Naive thymus-derived CD8-positive, alpha-beta T cell (primary cell): ENCODE results near the gene ADAM33. TPM values are rescaled to one million over a fixed set of nuclear protein-coding genes. Genes with fewer than 3 reads are reported as not detected.

ENCODE experiments used
- ATAC-seq, 2 donors: fragments of 150-1000 bp; cut with Tn5 transposase in 1 of 2; sonication (Bioruptor Pico), chemical (Tn5 transposase) in 1 of 2; 1 replicate in 1 of 2; 2 replicates in 1 of 2; pipeline ENCODE4 v1.10.0; 2021; ENCODE audit warnings: mild to moderate bottlenecking in 2 of 2, moderate library complexity in 2 of 2
- POLR2A ChIA-PET: fragments of 350-600 bp; sonication (Branson Sonifier 250); formaldehyde crosslinking; loops from one replicate; lab custom pipeline; 2021; ENCODE audit warnings: antibody characterized with exemption; lab: Charles Lee
- DNase-seq, 10 donors: peaks; one replicate each; pipeline versions ENCODE4 v3.0.0 to v3.0.0-alpha.2; 2020 to 2022
- H3K27ac Mint-ChIP-seq, 10 donors: one replicate each; pipeline ENCODE4 v1.8.0; 2020 to 2022; ENCODE audit warnings: mild to moderate bottlenecking in 10 of 10, mixed read lengths in 10 of 10, moderate library complexity in 4 of 10, inconsistent platforms in 1 of 10
- H3K27me3 Mint-ChIP-seq, 5 donors: one replicate each; pipeline ENCODE4 v1.8.0; 2021 to 2022; ENCODE audit warnings: mixed read lengths in 5 of 5
- H3K36me3 Mint-ChIP-seq, 3 donors: one replicate each; pipeline ENCODE4 v1.8.0; 2020 to 2022; ENCODE audit warnings: mixed read lengths in 3 of 3, mild to moderate bottlenecking in 2 of 3, inconsistent platforms in 1 of 3
- H3K4me1 Mint-ChIP-seq, 4 donors: one replicate each; pipeline ENCODE4 v1.8.0; 2021 to 2022; ENCODE audit warnings: mixed read lengths in 4 of 4
- H3K4me3 Mint-ChIP-seq, 10 donors: one replicate each; pipeline ENCODE4 v1.8.0; 2020 to 2022; ENCODE audit warnings: mild to moderate bottlenecking in 10 of 10, mixed read lengths in 10 of 10, moderate library complexity in 6 of 10, inconsistent platforms in 1 of 10
- H3K9me3 Mint-ChIP-seq, 9 donors: one replicate each; pipeline ENCODE4 v1.8.0; 2020 to 2022; ENCODE audit warnings: mixed read lengths in 9 of 9, mild to moderate bottlenecking in 3 of 9, inconsistent platforms in 1 of 9, moderate library complexity in 1 of 9
- polyA plus RNA-seq, 3 donors: library from polyadenylated mRNA; unstranded; fragments of 300-500 nt; fragmentation: Illumina TruSeq; gene quantifications; one replicate each; pipeline ENCODE4 v1.2.3, GENCODE V29; 2021
- total RNA-seq, 8 experiments: library from RNA in 2 of 8; stranded (reverse) in 2 of 8; gene quantifications; one replicate each; pipeline ENCODE4 v1.2.3 and lab custom pipeline; 2021 to 2026

Gene ADAM33
- total and polyA plus RNA-seq, 5 experiments from 2014 or later, result not detected

DNA sequence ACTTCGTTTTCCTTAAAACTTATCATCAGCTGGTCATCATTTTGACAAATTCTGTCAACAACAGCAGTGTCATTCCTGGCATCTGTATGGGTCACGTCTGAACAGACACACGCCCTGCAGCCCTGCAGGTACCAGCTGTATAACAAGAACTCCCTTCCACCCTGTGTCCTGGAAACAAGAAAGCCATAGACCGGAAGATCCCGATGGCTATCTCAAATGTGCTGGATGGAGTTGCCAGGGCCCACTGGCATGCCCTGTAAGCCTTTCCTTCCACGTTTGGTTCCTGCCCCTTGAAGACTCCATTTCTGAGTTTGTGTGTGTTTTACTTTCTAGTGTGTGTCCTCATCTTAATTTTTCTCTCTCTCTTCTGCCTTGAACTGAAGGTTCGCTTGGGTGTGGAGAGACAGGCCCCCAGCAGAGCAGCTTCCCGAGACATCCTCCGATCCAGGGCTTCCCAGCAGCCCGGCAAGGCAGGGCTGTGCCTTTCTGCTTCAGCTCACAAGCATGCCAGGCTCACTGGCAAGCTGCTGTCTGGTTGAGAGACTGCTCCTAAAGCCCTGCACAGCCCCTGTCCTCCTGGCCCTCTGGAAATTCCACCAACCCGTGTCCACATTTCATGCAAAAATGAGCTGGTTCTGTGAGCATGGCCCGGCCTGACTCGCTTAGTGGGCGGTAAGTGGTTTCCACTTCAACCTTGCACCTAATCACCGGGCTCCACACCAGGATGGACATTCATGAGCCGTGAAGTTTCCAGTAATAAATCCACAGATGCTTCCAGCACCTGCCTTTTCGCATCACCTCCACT is 27.3 kb downstream of the ADAM33 start:
- ATAC-seq (no peak), DNase-seq (no peak)
- peaks cover 0 to 7% (median 0%) of the 10 kb centered on the region in 9 donors for H3K9me3 Mint-ChIP-seq
- H3K4me3 Mint-ChIP-seq, result no peak overlapping the region
- H3K36me3 Mint-ChIP-seq, result peaks cover 0 to 7% (median 5%) of the 10 kb centered on the region in 3 donors
- H3K27ac Mint-ChIP-seq, result no peak overlapping the region
- H3K4me1 Mint-ChIP-seq, result peaks cover 0 to 17% (median under 1%) of the 10 kb centered on the region in 4 donors
- POLR2A ChIA-PET, result no interaction called here
- peaks cover 8 to 19% (median 12%) of the 10 kb centered on the region in 5 donors for H3K27me3 Mint-ChIP-seq

DNA sequence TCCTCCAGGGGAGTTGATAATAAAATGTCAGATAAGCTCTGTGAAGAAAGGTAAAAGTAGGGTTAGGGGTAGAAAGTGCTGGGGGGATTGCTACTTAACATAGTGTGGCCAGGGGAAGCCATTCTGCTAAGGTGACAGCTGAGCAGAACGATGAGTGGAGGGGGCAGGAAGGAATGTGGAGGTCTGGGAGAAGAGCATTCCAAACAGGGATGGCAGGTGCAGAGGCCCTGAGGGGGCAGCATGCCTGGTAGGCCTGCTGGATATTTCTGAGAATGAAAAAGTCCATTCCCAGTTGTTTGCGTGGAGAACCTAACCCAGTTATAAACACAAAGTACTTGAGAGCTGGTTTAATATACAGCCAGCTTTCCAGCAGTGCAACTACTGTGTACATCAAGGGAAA is 27.9 kb downstream of the ADAM33 start:
- POLR2A ChIA-PET, result no interaction called here
- no peak for ATAC-seq
- H3K27ac Mint-ChIP-seq, result no peak overlapping the region
- no peak for DNase-seq
- peaks cover 0 to 13% (median 9%) of the 10 kb centered on the region in 3 donors for H3K36me3 Mint-ChIP-seq
- peaks cover 0 to 14% (median 0%) of the 10 kb centered on the region in 4 donors for H3K4me1 Mint-ChIP-seq
- H3K9me3 Mint-ChIP-seq, result peaks cover 0 to 7% (median 0%) of the 10 kb centered on the region in 9 donors
- H3K4me3 Mint-ChIP-seq, result no peak overlapping the region
- peaks cover 3 to 13% (median 6%) of the 10 kb centered on the region in 5 donors for H3K27me3 Mint-ChIP-seq

DNA sequence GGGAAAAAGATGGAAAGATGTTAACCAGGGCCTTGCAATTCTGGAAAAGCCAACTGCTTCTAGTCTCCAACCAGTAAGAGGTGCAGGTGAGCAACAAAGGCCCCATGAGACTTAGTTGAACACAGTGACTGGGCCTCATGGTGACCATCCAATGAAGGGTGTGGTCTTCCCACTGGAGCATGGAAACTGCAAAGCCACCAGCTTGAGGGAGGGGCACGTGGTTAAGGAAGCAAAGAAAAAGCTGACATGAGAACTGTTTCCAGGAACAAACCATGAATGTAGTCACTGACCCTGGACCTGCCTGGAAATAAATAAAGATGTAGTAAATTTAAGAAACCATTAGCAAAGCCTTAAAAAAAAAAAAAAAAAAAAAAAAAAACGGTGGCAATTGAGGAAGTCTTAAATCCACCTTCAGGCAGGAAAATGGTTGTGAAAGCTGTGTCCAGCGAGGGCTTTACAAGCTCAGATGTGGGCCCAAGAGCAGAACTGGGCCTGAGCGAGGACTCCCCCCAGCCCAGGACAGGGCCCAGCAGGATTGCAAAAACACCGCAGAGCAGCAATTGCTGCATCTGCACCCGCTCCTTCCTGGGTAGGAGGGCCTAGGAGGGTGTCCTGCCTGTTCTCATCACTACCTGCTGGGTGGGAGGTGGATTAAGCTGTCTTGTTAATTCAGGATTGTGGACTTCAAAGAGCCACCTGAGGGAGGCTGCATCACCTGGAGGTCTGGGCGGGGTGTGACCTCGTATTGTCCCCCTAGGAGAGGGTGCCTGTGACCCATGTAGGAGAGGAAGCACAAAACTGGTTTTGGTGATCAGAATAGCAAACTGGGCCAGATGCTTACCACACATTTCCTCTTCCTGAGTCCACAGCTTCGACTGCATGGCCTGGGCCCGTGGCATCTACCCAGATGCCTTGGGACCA is 28.9 kb downstream of the ADAM33 start:
- H3K27me3 Mint-ChIP-seq, result peaks cover 0 to 5% (median 0%) of the 10 kb centered on the region in 5 donors
- H3K4me3 Mint-ChIP-seq, result no peak overlapping the region
- peaks cover 0 to 11% (median 0%) of the 10 kb centered on the region in 4 donors for H3K4me1 Mint-ChIP-seq
- H3K9me3 Mint-ChIP-seq, result peaks cover 0 to 7% (median 0%) of the 10 kb centered on the region in 9 donors
- no peak for ATAC-seq
- POLR2A ChIA-PET, result no interaction called here
- no peak for DNase-seq
- peak overlapping the region in 2 of 10 donors; percentile 2 to 39 for H3K27ac Mint-ChIP-seq
- peaks cover 0 to 21% (median 17%) of the 10 kb centered on the region in 3 donors for H3K36me3 Mint-ChIP-seq

DNA sequence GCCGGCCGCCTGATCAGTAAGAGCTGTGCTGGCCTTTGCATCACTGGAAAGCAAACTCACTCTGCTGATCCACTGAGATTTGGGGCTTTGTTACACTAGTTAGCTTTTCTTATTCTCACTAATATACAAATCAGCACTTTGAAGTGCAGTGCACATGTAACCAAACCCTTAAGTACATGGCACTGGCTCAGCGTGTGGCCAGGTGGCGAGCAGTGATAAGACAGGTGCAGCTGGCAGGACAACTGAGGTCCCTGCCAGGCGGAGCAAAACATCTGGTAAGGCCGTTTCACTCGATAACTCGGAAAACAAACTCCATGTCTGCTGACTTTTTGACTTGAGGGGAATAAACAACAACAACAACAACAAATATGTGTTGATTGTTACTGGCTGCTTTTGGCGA is 29.6 kb downstream of the ADAM33 start:
- peaks cover 0 to 7% (median 0%) of the 10 kb centered on the region in 9 donors for H3K9me3 Mint-ChIP-seq
- POLR2A ChIA-PET, result no interaction called here
- H3K27ac Mint-ChIP-seq, result no peak overlapping the region
- DNase-seq, result no peak
- peaks cover 0 to 11% (median 0%) of the 10 kb centered on the region in 4 donors for H3K4me1 Mint-ChIP-seq
- ATAC-seq, result no peak
- peaks cover 0 to 25% (median 21%) of the 10 kb centered on the region in 3 donors for H3K36me3 Mint-ChIP-seq
- no peak overlapping the region for H3K4me3 Mint-ChIP-seq
- H3K27me3 Mint-ChIP-seq, result peaks cover 0 to 2% (median 0%) of the 10 kb centered on the region in 5 donors

DNA sequence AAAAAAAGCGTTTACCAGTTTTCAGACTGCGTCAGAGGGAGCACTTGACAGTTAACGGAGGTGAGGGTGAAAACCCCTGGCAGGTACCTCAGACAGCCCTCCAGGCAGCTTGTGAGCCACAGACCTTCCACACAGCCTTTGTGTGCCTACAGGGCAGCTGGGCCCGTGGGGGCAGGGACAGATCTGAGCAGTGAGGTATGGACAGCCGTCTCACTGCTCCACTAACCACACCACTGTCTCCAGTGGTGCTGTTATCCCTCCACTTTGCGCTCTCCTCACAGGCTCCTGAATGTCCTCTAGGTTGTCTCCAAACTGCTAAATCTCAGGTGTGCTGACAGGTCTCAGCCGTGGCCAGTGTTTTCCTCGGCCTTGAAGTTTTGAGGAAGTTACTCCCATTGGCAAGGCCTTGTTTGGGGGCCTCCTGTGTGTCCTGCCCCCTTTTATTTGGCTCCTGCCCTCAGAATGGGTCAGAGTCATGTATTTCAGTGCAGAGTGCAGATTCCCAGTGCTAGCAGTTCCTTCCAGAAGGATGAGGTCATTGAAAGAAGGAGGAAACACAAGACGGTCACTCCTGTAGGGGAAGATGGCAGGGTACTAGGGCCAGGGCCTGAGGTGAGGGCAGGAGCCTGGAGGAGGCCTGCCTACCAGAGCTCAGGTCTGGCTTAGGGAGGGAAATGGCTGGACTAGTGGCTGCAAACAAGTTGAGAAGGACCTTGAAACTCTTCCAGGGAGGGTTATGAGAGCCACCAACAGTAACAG is 30.4 kb downstream of the ADAM33 start:
- Mint-ChIP-seq H3K9me3 (peaks cover 0 to 7% (median 0%) of the 10 kb centered on the region in 9 donors), H3K27ac (peak overlapping the region in 2 of 10 donors; percentile 21 to 46), H3K4me1 (peaks cover 0 to 11% (median 0%) of the 10 kb centered on the region in 4 donors), H3K36me3 (peaks cover 0 to 33% (median 27%) of the 10 kb centered on the region in 3 donors), H3K4me3 (no peak overlapping the region), H3K27me3 (peaks cover 0 to 2% (median 0%) of the 10 kb centered on the region in 5 donors)
- DNase-seq (no peak), ATAC-seq (no peak)
- POLR2A ChIA-PET, result no interaction called here

DNA sequence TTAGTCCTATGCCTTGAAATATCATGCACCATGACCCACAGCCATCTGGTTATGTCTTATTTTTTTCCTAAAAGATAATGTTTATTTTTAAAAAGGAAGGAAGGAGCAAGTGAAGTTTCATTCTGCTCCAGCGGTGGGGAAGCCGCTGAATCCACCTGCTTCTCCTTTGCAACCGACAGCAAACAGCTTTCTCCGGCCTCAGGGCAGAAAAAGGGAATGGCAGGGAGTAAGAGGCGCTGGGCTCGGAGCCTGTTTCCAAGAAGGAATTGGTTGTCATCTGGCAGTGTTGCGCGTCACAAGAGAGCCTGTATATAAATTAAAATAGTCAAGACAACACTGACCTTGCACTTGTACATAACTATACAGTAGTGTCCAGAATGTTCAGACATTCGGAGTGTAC is 32.9 kb downstream of the ADAM33 start:
- Mint-ChIP-seq H3K4me3 (no peak overlapping the region), H3K27me3 (peaks cover 0 to 2% (median 0%) of the 10 kb centered on the region in 5 donors), H3K27ac (peak overlapping the region in 1 of 10 donors; percentile 53), H3K36me3 (peaks cover 0 to 53% (median 33%) of the 10 kb centered on the region in 3 donors), H3K9me3 (peaks cover 0 to 7% (median 0%) of the 10 kb centered on the region in 9 donors), H3K4me1 (peaks cover 0 to 11% (median 0%) of the 10 kb centered on the region in 4 donors)
- ATAC-seq (no peak), DNase-seq (no peak)
- POLR2A ChIA-PET, result no interaction called here

DNA sequence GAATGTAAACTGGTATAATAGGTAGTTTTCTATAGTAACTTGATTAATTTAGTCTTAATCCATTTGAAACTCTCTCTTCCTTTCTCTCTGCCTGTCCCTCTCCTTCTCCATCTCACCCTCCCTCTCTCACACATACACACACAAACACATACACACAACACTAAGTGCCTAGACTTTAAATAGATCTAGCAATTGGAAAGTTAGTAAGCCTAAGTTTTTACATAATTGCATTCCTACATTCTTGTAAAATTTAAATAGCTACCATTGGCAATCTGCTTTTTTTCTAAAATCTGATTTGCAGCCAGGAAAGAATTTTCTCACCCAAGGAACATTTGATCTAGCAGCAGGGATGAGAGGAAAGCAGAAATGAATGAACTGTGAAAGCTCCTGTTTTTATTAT is 34.3 kb downstream of the ADAM33 start:
- Mint-ChIP-seq H3K36me3 (peaks cover 2 to 63% (median 32%) of the 10 kb centered on the region in 3 donors), H3K4me1 (peaks cover 0 to 3% (median 0%) of the 10 kb centered on the region in 4 donors), H3K27ac (no peak overlapping the region), H3K9me3 (no peaks in the 10 kb centered on the region), H3K4me3 (no peak overlapping the region), H3K27me3 (peaks cover 0 to 2% (median 0%) of the 10 kb centered on the region in 5 donors)
- DNase-seq (no peak), ATAC-seq (no peak)
- POLR2A ChIA-PET, result no interaction called here

DNA sequence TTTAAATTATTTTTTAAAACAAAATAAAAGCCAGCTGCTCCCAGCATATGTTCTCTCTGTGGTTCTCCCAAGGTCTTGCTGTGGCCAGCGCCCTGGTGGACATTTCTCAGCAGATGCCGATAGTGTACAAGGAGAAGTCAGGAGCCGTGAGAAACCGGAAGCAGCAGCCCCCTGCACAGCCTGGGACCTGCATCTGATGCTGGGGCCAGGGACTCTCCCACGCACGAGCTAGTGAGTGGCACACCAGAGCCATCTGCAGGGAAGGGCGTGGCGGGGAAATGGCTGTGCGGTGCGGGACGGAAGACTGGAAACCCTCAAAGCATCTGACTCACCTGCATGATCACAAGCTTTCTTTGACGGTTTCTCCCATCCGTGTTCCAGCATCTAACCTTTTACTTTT is 35.2 kb downstream of the ADAM33 start:
- DNase-seq (no peak), ATAC-seq (no peak)
- Mint-ChIP-seq H3K9me3 (no peaks in the 10 kb centered on the region), H3K4me1 (no peaks in the 10 kb centered on the region), H3K27ac (no peak overlapping the region), H3K27me3 (no peaks in the 10 kb centered on the region), H3K4me3 (no peak overlapping the region), H3K36me3 (peaks cover 9 to 68% (median 36%) of the 10 kb centered on the region in 3 donors)
- POLR2A ChIA-PET, result no interaction called here

DNA sequence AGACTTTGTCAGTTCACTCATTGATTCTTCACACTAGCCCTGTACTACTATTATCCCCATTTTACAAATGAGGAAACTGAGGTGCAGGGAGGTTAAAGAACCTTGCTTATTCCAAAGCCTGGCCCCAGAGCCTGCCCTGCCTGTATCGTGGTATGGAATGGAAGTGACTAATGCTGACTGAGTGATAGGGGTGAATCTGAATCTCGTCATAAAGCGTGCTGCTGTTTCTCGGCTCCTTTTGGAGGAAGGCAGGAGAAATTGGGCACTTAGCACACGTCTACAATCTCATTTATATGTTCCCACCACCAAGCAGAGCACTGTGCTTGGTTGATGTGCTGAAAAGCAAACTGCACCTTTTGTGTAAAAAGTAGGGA is 35.8 kb downstream of the ADAM33 start:
- no peaks in the 10 kb centered on the region for H3K4me1 Mint-ChIP-seq
- H3K9me3 Mint-ChIP-seq, result no peaks in the 10 kb centered on the region
- H3K27me3 Mint-ChIP-seq, result no peaks in the 10 kb centered on the region
- H3K4me3 Mint-ChIP-seq, result no peak overlapping the region
- POLR2A ChIA-PET, result interaction anchor here (0.6 kb wide), 1 partner anchor 31 kb away, joined by 6 read pairs; no protein-coding TSS in a partner anchor
- ATAC-seq (no peak), DNase-seq (no peak)
- peaks cover 9 to 70% (median 38%) of the 10 kb centered on the region in 3 donors for H3K36me3 Mint-ChIP-seq
- H3K27ac Mint-ChIP-seq, result no peak overlapping the region

DNA sequence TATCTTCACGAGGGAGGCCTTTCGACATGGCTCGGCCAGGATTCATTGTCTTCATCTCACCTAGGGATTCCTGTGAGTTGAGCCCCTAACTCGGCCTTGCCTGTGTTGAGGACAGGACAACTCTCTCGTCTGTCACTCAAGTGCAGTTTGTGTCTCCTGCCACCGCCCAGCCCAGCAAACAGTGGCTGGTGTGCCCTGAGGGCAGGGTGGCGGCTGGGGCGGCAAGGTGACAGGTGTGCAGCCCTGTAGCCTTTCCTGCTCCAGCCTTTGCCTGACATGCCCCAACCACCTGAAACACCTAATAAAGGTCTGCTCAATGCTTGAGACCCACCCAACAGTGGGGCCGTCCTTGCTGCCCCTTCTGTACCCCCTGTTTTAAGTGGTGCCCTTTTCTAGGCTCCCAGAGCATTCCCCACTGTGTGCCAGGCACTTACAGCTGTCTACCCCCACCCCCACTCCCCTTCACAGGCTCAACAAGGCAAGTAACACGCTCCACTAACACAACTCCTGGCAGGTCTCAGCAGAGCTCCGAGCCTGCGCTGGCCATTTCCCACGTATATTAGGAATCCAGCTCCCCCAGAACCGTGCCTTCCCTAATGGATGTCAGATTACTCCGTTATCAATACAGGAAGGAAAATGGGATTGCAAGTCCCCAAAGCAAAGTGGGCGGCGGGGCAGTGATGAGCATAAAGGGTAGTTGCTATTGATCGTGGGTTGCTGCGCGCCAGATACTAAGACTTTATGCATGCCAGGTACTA is 36.3 kb downstream of the ADAM33 start:
- H3K9me3 Mint-ChIP-seq, result no peaks in the 10 kb centered on the region
- DNase-seq, result no peak
- POLR2A ChIA-PET, result interaction anchor here (0.6 kb wide), 1 partner anchor 31 kb away, joined by 6 read pairs; no protein-coding TSS in a partner anchor
- no peak for ATAC-seq
- H3K27me3 Mint-ChIP-seq, result no peaks in the 10 kb centered on the region
- peak overlapping the region in 1 of 10 donors; percentile 43 for H3K27ac Mint-ChIP-seq
- H3K36me3 Mint-ChIP-seq, result peaks cover 9 to 73% (median 44%) of the 10 kb centered on the region in 3 donors
- no peaks in the 10 kb centered on the region for H3K4me1 Mint-ChIP-seq
- no peak overlapping the region for H3K4me3 Mint-ChIP-seq

DNA sequence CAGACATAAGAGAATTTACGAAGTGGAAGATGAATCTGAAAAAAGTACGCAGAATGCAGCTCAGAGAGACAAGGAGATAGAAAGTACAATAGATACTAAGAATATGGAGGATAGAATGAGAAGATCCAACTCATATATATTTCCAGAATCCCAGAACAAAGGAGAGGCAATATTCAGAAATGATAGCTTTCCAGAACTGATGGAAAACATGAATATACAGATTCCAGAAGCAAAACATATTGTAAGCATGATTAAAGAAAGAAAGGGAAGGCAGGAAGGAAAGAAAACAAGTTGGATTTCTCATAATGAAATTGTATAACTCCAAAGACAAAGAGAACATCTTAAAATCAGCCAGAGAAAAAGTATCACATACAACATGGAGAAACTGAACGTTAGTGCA is 41.6 kb downstream of the ADAM33 start:
- Mint-ChIP-seq H3K27me3 (no peaks in the 10 kb centered on the region), H3K4me3 (no peak overlapping the region), H3K4me1 (no peaks in the 10 kb centered on the region), H3K36me3 (peaks cover 9 to 52% (median 39%) of the 10 kb centered on the region in 3 donors), H3K9me3 (no peaks in the 10 kb centered on the region), H3K27ac (no peak overlapping the region)
- POLR2A ChIA-PET, result no interaction called here
- no peak for ATAC-seq
- no peak for DNase-seq
